ENCODE data around the gene ADGRA3. TPM values are rescaled to one million over a fixed set of nuclear protein-coding genes. Genes with fewer than 3 reads are reported as not detected.

Gene ADGRA3
- total RNA-seq, 1 experiment from 2014 or later: 57.5 TPM

DNA sequence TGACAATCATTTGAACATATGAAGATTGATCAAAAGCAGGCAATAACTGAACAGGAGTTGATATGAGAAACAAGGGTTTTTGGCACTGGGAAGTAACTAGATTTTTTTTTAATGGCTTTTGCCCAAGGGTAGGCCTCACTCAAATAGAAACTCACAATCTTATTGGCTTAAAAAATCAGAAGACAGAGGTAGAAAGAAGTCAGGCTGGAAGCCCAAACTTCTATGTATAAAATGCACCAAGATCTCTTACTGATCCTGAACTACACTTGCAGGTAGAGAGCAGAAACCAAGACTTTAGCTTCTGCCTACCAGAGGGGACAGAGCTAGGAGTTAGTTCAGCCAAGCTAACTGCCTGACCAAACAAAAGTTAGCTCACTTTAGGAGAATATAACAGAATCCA lies 74.9 kb downstream of the ADGRA3 start:
- TF ChIP-seq EZH2 (IDR thresholded peaks at IDR 0.05; ENCODE audit: borderline replicate concordance, low read depth, low read length, poor library complexity, severe bottlenecking) (no peak), CTCF (conservative IDR thresholded peaks at IDR 0.05; ENCODE audit: low read depth, low read length) (no peak)
- CTCF ChIA-PET: no interaction called here

DNA sequence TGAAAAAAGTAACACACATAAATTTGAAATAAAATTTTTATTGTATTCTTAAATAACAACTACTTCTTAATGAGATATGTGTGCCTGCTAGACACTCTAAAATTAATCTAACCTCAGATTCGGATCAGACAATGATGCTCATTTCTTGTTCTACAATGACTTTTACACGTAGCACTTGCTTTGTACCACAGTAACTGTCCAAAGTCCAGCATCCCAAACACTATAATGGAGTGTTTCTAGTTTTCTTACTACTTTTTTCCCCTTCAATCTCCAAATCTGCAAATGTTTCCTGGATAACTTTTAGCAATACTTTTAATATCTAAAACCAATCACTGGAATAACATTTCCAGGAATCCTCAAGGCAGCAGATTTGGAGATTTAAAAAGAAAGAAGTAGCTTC lies 75.9 kb downstream of the ADGRA3 start:
- Histone ChIP-seq H3K27me3 (replicated peaks; ENCODE audit: insufficient read depth, low read depth, low read length, poor library complexity) (no peaks in the 10 kb centered on the region), H3K4me1 (ENCODE audit: insufficient read depth, low read length, poor library complexity, severe bottlenecking) (no peaks in the 10 kb centered on the region), H3K27ac (ENCODE audit: low read depth, low read length, poor library complexity, severe bottlenecking) (no peak overlapping the region), H3K4me3 (ENCODE audit: low read depth, low read length, poor library complexity, severe bottlenecking) (no peak overlapping the region), H3K36me3 (ENCODE audit: insufficient read depth, low read length, poor library complexity, severe bottlenecking) (peaks cover 24% of the 10 kb centered on the region), H3K9me3 (ENCODE audit: low read depth, low read length, poor library complexity, severe bottlenecking) (no peaks in the 10 kb centered on the region)
- DNase-seq (ENCODE audit: low spot score): no peak
- no TSS peak for BruUV-seq (replicated peaks)
- intact Hi-C loops (cut with micrococcal nuclease; ENCODE audit: unreplicated experiment): no loop called here
- TF ChIP-seq EZH2 (IDR thresholded peaks at IDR 0.05; ENCODE audit: borderline replicate concordance, low read depth, low read length, poor library complexity, severe bottlenecking) (no peak), CTCF (conservative IDR thresholded peaks at IDR 0.05; ENCODE audit: low read depth, low read length) (no peak)
- ChIA-PET CTCF (no interaction called here), POLR2A (ENCODE audit: low non-redundant PET) (no interaction called here)

More for the DNA sequence above, 74.9 kb downstream of the ADGRA3 start:
- Histone ChIP-seq H3K27me3 (replicated peaks; ENCODE audit: insufficient read depth, low read depth, low read length, poor library complexity) (no peaks in the 10 kb centered on the region), H3K4me1 (ENCODE audit: insufficient read depth, low read length, poor library complexity, severe bottlenecking) (no peaks in the 10 kb centered on the region), H3K4me3 (ENCODE audit: low read depth, low read length, poor library complexity, severe bottlenecking) (no peak overlapping the region), H3K27ac (ENCODE audit: low read depth, low read length, poor library complexity, severe bottlenecking) (no peak overlapping the region), H3K9me3 (ENCODE audit: low read depth, low read length, poor library complexity, severe bottlenecking) (no peaks in the 10 kb centered on the region), H3K36me3 (ENCODE audit: insufficient read depth, low read length, poor library complexity, severe bottlenecking) (peaks cover 21% of the 10 kb centered on the region)
- intact Hi-C loops (cut with micrococcal nuclease; ENCODE audit: unreplicated experiment): no loop called here
- no TSS peak for BruUV-seq (replicated peaks)
- no peak for DNase-seq (ENCODE audit: low spot score)
- POLR2A ChIA-PET (ENCODE audit: low non-redundant PET): no interaction called here

GRCh38 chr4:22435652-22436051 lies 80.2 kb downstream of the ADGRA3 start:
- ChIA-PET POLR2A (ENCODE audit: low non-redundant PET) (no interaction called here), CTCF (no interaction called here)
- TF ChIP-seq CTCF (conservative IDR thresholded peaks at IDR 0.05; ENCODE audit: low read depth, low read length) (no peak), EZH2 (IDR thresholded peaks at IDR 0.05; ENCODE audit: borderline replicate concordance, low read depth, low read length, poor library complexity, severe bottlenecking) (no peak)
- no peaks in the 10 kb centered on the region for H3K9me3 ChIP-seq (ENCODE audit: low read depth, low read length, poor library complexity, severe bottlenecking)
- DNase-seq (ENCODE audit: low spot score): no peak
- BruUV-seq (replicated peaks): no TSS peak
- intact Hi-C loops (cut with micrococcal nuclease; ENCODE audit: unreplicated experiment): no loop called here
- H3K36me3 ChIP-seq (ENCODE audit: insufficient read depth, low read length, poor library complexity, severe bottlenecking): peaks cover 7% of the 10 kb centered on the region
- no peak overlapping the region for H3K27ac ChIP-seq (ENCODE audit: low read depth, low read length, poor library complexity, severe bottlenecking)
- no peak overlapping the region for H3K4me3 ChIP-seq (ENCODE audit: low read depth, low read length, poor library complexity, severe bottlenecking)
- H3K4me1 ChIP-seq (ENCODE audit: insufficient read depth, low read length, poor library complexity, severe bottlenecking): no peaks in the 10 kb centered on the region
- H3K27me3 ChIP-seq (replicated peaks; ENCODE audit: insufficient read depth, low read depth, low read length, poor library complexity): no peaks in the 10 kb centered on the region

Measured in A673 (cell line).